Subcutaneous adipose tissue (tissue), 4 donors: ENCODE data around the gene GRID1. TPM values are rescaled to one million over a fixed set of nuclear protein-coding genes. Genes with fewer than 3 reads are reported as not detected.

Source experiments
- total RNA-seq, 4 donors: library from RNA; depleted of rRNA; stranded (reverse); fragments of >200 nt; gene quantifications; one replicate each; pipeline ENCODE4 v1.1.0, GENCODE V29; 2016
- TF ChIP-seq, protein P1 (sequence below): fragments of 450-650 bp; IDR thresholded peaks from one replicate; pipeline ENCODE4 v1.5.1; 2016; ENCODE audit warnings: low read depth, mild to moderate bottlenecking, control low read depth, antibody characterized with exemption, moderate library complexity

GRID1 gene
- total RNA-seq, 4 donors from 2014 or later = 0.49 to 2.0 (median 1.1) TPM

- TF ChIP-seq, protein P1, sequence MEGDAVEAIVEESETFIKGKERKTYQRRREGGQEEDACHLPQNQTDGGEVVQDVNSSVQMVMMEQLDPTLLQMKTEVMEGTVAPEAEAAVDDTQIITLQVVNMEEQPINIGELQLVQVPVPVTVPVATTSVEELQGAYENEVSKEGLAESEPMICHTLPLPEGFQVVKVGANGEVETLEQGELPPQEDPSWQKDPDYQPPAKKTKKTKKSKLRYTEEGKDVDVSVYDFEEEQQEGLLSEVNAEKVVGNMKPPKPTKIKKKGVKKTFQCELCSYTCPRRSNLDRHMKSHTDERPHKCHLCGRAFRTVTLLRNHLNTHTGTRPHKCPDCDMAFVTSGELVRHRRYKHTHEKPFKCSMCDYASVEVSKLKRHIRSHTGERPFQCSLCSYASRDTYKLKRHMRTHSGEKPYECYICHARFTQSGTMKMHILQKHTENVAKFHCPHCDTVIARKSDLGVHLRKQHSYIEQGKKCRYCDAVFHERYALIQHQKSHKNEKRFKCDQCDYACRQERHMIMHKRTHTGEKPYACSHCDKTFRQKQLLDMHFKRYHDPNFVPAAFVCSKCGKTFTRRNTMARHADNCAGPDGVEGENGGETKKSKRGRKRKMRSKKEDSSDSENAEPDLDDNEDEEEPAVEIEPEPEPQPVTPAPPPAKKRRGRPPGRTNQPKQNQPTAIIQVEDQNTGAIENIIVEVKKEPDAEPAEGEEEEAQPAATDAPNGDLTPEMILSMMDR = no peak
These were observed 773.3 kb downstream of the GRID1 start for GRCh38 chr10:85593226-85593772.

DNA sequence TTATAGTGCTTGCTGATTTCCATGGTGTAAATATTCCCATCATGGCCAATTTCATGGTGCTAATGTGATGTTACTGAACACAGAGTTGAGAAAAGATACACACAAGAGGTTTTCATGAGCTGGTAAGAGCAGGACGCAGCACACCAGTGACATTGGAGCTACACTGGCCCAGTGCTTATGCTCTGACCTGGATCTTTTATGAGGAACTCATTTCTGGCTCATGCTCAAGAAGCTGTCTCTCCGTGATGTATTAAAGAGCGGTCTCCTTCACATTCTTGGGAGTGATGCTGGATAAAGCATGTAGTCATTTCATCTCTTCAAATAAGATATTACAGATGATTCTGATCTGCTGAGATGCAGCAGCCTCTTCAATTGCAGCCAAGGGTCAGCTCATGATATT is 785.2 kb downstream of the GRID1 start:
- TF ChIP-seq, protein P1 = no peak

DNA sequence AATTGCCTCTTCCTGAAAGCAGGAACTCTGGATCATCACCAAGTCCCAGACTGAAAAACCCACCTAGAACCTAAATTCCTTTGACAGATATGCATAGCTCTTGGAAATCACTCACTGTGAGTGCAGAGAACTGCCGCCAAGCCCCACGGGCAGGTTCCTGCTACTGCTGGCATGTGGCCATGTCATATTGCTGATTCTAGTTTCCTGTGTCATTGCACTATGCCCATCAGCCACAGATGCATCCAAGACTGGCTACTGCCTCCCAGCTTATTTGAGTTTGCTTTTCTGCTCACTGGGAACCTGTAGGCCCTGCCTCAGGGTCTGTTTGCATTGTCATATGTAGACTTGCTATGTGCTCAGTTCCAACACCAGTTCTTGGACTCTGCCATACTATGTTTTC is 786.0 kb downstream of the GRID1 start:
- TF ChIP-seq, protein P1 = no peak

DNA sequence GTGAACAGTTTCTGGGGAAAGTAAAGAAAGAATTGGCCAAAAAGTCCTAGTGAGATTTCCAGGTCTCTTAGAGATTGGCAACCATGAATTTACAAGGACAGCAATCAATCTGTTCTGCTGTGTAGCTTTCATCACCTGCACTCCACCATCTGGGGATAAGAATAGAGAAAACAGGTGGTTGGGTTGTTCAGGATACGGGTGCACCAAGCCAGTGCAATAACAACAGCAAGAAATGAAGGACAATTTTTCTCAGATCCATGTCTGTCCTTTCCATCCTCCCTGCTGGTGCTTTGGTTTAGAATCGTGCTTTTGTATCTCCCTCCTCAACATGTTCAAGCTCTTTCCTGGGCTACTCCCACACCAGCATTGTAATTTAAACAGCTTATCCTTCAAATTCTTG is 787.7 kb downstream of the GRID1 start:
- TF ChIP-seq, protein P1 = no peak

DNA sequence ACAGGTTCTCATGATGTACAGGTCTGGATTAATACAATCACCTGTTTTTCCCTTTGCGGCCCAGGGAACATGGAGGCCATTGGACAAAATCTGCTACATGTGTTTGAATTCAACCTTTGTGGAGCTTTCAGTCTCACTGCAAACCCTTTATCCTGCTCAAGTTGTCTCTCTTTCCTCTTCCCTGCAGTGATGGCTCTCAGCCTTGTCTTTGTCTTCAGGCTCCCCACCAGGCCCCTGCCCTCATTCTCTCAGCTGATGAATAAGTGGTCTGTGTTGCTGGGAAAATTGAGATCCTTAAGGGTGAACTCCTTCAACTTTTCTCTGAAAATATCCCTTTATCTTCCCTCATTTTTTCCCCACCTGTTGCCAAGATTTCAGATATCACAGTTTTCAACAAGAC is 791.2 kb downstream of the GRID1 start:
- TF ChIP-seq, protein P1 = no peak

DNA sequence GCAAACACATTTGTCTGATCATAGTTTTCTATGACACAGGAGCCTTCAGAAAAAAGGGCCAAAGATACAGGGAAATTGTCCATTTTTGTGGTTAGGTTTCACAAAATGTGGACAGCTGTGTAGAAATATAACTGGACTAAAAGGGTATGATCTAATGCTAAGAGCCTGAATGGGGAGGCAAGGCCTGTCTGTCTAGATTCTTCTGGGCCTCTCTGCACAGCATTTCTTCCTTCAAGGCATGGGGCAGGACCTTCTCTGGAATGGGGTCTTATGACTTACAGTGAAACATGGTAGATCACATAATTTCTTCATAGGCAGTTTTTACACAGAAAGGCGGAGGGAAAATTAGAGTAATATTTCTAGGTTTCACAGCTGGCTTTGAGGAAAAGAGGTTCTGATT is 795.7 kb downstream of the GRID1 start:
- TF ChIP-seq, protein P1 = no peak

- TF ChIP-seq, protein P1 = no peak
These were observed 801.2 kb downstream of the GRID1 start for GRCh38 chr10:85565381-85565780.
